GM13977 (cell line): ENCODE measurements around the gene MFAP4.
A peak's percentile ranks its signal among the peaks of the same experiment; 100 is the strongest.

Source experiments
- DNase-seq: peaks from one replicate; pipeline ENCODE4 v3.0.0; 2012; ENCODE audit warnings: low spot score
- in situ Hi-C: fragments of 300-500 bp; cut with MboI; formaldehyde crosslinking; loops from one replicate; pipeline ENCODE4 v1.12.0; 2022; ENCODE audit warnings: low sequenced_read_pairs, low pct_unique_long_range_greater_than_20kb, mixed read lengths, inconsistent platforms; ENCODE audit not compliant: unreplicated experiment
- TF ChIP-seq, protein P1 (sequence below): IDR thresholded peaks from 2 replicates; pipeline ENCODE4 v1.5.1; 2012; ENCODE audit warnings: mild to moderate bottlenecking, control low read depth; ENCODE audit not compliant: insufficient read depth; ENCODE audit errors: extremely low read depth, missing control alignments

Gene MFAP4, protein sequence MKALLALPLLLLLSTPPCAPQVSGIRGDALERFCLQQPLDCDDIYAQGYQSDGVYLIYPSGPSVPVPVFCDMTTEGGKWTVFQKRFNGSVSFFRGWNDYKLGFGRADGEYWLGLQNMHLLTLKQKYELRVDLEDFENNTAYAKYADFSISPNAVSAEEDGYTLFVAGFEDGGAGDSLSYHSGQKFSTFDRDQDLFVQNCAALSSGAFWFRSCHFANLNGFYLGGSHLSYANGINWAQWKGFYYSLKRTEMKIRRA

DNA sequence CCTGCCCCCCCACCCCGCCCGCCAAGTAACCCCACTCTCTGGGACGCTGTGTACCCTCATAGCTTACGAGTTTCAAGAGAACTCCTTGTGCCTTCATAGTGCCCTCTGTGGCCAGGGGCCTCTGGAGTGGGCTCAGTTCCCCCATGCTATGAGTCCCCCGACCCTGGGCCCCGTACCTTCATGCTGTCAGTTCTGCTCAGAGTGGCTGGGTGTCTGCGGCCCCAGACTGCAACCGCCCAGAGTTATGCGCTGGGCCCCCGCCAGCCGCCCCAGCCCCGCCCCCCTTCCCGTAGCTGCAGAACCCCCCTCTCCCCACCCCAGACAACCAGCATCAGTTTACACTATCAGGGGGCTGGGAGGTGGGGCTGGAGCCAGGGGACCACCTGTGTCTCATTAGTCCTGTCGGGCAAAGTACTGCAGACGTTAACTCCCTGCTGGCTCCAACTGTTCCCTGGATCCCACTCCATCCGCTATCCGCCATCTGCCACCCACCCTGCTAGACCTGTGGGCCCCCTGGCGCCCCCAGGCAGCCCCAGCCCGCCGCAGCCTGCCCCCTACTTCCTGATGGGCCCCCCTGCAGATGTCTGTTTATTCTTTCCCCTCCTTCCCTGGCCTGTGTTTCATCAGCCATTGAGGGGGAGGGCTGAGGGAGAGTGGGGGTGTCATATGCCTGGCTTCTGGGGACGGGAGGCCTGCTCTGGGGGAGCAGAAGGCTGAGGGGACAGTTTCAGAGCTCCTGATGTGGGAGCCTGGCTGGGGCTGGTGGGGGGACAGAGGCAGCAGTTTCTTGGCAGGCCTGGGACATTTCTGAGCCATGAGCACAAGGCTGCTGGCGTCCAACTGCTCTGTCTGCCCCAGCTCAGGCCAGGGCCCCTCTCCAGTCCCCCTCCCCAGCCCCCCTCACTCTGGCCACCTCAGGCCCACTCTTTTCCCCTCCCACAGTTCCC is at the start of gene MFAP4:
TSS of gene MFAP4 (minus strand) at position 217 of the 947 bp plus-strand sequence. CDS start at position 182, 35 bp downstream.
- DNase-seq, result no peak
- in situ Hi-C loops, result no loop called here
- TF ChIP-seq, protein P1, sequence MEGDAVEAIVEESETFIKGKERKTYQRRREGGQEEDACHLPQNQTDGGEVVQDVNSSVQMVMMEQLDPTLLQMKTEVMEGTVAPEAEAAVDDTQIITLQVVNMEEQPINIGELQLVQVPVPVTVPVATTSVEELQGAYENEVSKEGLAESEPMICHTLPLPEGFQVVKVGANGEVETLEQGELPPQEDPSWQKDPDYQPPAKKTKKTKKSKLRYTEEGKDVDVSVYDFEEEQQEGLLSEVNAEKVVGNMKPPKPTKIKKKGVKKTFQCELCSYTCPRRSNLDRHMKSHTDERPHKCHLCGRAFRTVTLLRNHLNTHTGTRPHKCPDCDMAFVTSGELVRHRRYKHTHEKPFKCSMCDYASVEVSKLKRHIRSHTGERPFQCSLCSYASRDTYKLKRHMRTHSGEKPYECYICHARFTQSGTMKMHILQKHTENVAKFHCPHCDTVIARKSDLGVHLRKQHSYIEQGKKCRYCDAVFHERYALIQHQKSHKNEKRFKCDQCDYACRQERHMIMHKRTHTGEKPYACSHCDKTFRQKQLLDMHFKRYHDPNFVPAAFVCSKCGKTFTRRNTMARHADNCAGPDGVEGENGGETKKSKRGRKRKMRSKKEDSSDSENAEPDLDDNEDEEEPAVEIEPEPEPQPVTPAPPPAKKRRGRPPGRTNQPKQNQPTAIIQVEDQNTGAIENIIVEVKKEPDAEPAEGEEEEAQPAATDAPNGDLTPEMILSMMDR, result no peak

DNA sequence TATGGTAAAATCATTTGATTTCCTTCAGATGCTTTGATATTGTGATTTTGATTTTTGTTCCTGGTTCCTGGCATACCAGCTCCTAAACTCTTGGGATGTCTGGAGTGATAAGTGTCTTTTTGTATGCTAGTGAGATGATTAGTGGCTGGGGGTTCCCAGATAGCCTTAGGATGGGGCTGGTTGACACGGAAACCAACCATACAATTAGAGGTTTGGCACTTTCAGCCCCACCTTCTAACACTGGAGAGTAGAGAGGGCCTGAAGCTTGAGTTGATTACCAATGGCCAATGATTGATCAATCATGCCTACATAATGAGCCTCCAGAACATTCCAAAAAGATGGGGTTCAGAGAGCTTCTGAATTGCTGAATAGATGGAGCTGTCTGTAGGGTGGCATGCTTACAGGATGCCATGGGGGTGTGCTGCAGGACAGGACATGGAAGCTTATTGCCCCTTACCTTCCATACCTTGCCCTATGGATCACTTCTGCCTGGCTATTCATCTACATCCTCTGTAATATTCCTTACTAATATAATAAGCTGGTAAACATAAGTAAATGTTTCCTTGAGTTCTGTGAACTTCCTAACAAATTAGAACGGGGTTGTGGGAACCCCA is 46.8 kb upstream of the MFAP4 start:
- no peak for DNase-seq
- in situ Hi-C loops, result no loop called here

DNA sequence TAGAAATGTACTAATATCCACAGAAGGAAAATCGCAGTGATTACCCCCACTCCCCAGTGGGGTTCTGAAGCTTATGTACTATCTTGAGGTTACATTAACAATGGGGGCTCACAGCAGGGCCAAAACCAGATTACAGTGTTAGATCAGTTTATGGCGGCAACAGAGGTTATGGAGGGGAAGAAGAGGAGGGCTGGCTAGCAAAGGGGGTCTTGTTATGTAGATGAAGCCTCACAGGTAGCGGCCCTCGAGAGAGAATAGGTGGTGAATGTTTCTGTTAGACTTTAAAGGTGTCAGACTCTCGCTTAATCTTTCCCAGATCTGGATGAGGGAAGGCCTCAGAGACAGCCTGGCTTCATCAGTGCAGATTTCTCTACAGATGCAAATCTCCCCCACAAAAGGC is 46.3 kb upstream of the MFAP4 start:
- DNase-seq, result no peak
- in situ Hi-C loops, result no loop called here
- TF ChIP-seq, protein P1, result no peak

More for the DNA sequence above, 46.8 kb upstream of the MFAP4 start:
- TF ChIP-seq, protein P1, result peak; percentile 17

DNA sequence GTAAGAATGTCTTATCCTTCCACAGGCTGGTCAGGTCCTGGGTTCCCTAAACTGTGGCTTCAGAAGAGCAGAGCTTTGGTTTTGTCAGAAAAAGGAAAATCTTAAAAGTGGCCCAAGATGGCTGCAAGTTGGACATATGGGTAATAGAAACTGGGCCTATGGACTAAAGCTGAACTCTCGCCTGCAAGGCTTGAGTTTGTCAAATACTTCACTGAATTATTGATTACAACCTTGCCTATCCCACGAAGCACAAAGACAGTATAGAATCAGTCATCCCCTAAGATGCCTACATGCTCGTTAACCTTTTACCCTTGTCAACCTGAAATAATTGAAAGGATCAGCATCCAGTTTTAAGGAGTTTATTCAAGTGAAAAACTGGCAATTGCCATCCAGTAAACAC is 44.7 kb upstream of the MFAP4 start:
- in situ Hi-C loops, result no loop called here
- TF ChIP-seq, protein P1, result no peak
- no peak for DNase-seq

DNA sequence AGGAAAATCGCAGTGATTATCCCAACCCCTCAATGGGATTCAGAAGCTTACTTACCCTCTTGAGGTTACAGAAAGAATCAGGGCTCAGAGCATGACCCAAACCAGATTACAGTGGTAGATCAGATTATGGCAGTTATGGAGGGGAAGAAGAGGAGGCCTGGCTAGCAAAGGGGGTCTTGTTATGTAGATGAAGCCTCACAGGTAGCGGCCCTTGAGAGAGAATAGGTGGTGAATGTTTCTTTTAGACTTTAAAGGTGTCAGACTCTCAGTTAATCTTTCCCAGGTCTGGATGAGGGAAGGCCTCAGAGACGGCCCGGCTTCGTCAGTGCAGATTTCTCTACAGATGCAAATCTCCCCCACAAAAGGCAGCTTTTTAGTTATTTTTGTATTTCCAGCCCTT is 39.6 kb upstream of the MFAP4 start:
- in situ Hi-C loops, result loop anchor here (10.0 kb wide), 1 partner anchor 62 kb away; the partner anchor contains the start of gene B9D1
- TF ChIP-seq, protein P1, result no peak
- DNase-seq, result no peak
